Fibroblast of skin of abdomen (primary cell): ENCODE data around the gene FAM9C.
"Not testable (repeated sequence)": the region's sequence is repeated elsewhere in the genome, so short reads cannot be mapped to it uniquely, and the experiment has no call there.

ENCODE experiments used
- DNase-seq: peaks from one replicate; pipeline ENCODE4 v3.0.0-alpha.2; 2013

The FAM9C gene

DNA sequence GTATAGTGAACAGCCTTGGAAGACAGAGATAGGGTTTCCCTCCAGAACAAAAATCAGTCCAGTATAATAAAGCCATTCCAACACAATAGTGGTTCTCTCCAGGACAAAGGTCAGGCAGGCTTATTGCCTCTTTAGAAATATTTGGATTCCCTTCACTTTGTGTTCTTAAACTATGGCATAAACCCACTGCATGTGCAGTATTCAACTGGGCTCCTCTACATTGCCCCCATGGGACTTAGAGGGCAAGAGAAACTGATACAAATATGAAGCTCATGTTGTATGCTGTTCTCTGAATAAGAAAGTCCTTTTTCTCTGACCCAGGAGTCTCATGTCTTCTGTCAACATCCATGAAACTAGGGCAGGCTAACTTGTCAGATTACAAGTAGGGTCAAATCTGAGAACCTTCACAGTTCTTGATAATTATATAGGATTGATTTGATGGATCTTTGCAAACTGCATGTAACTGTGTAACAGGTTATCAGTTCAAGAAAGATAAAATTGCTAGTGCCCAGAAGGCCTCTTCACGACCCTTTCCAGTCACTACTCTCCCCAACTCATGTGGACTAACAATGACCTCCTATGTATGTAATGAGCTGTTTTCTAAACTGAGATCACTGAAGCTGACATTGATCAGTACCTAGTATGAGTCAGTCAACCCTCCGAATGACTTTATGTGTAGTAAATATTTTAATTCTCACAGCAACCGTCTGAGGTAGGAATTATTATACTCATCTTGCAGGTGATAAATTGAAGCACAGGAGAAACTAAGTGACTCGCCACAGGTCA is 31.9 kb upstream of the FAM9C start:
- no peak for DNase-seq

DNA sequence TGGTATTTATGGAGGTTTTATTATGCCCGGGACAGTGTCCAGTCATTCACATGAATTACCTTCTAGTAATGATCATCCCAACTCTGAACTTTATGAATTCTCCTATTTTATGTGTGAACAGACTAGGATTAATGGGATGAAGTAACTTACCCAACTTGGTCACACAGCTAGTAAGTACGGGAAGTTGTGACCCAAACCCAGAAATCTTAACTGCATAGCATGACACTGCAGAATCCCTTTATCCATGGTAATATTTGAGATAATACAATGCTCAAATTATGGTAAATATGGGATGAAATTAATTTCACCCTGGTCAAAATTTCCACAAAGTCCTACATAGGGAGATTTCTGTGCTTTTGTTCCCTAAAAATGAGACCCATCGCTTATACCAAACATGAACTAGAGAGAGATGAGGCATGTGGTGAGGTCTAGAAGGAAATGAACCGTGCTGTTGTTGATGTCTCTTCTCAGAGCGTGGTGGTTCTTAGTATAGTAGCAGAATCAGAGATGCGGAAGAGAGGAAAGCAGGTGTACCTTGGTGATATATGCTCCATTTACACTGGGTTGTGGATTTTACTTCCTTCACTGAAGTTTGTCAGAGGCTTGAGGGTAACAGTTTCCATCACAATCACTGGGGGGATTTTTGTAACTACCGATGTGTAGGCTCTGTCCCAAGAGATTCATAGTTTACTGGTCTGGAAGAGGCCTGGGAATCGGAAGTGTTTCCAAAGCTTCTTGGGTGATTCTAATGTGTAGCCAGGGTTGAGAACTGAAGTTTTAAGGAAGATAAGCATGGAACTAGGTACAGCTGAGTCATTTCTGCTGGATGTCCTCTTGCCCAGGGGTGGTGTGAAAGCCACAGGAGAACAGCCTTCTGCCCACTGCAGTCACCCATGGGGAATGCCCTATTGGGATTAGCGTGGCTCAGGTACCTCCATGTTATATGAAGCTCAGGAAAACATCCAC is 30.2 kb upstream of the FAM9C start:
- DNase-seq = no peak

DNA sequence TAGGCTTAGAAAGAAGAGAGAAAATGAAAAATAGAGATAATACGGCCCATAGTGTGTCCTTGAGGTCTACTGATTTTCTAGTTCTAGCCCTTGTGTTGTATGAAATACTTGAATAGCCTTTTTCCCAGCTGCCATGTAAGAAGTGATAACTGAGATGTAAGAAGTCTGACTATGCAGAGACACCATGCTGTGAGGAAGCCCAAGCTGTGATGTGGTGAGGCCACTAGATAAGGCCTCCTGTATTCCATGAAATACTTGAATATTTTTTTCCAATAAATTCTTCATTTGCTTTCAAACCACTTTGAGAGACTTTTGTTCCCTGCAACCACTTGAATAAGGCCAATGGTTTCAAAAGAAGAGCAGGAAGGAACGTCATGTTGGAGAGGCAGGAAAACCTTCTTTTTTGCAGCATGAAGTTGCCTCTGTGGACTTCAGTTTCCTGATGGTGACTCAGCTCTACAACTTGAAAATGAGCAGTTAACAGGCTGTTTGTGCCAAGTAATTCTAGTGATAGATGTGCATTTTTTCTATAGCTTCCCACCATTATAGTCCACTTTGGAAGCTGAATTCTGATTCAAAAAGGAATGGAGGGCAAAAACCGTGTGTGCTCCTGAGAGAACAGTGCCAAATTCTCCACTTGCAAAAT is 25.5 kb upstream of the FAM9C start:
- peak; percentile 54 for DNase-seq

DNA sequence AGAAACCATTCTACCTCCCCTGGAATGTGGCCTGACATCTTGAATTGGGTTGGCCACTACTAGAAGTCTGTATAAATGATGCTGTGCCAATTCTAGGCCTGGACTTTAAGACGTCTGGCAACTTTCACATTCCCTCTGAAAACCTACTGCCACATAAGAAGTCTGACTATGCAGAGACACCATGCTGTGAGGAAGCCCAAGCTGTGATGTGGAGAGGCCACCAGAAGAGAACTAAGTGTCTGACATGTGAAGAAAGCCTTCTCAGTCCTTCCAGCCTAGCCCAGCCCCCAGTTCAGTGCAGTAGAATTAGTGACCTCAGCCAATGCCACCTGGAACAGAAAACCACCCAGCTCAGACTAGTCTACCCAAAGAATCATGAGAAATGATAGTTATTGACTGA is 24.2 kb upstream of the FAM9C start:
- DNase-seq = no peak

DNA sequence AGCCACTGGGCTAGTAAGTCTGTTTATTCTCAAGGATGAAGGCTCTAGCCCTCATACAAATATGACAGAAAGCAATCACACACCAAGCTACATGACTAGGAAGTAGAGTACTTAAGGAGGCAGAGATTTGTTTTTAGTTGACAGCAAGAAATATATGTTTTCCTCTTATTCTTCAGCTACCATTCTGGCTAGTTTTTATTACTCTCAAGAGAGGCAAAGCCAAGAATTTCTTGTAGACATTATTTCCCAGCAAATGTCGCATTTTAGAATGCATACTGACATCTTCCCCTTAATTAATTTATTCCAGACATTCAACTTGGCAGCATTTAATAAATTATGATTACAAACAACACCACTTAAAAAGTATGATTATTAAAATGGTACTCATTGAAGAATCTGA is 23.4 kb upstream of the FAM9C start:
- DNase-seq = no peak

DNA sequence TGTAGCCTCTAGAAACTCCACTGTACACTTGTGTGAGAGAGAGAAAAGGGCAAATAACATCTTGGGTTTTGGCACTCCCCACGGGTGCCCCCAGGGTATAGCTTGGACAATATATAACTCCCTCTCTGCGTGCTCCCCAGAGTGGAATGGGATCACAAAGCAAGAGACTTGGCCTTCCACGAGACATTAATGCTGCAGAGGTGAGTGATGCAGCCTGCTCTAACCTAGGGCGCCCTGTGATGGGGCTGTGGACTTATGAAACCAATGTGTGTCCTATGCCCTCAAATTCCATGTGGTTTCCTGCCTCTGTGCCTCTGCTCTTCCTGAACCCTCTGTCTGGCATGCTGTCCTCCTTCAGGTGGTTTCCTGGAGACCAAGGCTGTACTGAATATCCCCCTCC is 22.0 kb upstream of the FAM9C start:
- no peak for DNase-seq

DNA sequence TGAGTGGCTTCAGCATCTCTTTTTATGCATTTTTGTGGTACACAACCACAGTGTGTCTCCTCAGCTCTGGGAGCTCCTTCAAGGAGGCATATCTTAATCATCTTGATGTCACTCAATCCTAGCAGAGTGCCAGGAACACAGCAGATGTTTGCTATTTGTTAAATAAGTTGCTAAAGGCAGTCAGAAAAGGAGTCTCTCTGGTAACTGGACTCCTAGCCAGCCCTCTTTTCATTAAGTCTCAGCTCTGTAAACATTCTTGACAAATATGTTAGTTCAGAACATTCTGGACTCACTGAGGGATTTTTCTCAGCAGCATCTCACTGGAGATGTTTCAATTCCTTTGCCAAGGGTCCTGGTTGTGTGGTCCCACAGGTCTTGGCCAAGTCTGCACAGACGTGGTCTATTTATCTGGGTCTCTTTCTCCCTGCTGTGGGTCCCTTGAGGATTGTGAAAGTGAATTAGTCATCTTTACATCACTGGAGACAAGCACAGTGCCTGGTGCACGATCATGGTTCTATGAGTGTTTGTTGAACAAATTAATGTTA is 20.3 kb upstream of the FAM9C start:
- DNase-seq = peak; percentile 86

DNA sequence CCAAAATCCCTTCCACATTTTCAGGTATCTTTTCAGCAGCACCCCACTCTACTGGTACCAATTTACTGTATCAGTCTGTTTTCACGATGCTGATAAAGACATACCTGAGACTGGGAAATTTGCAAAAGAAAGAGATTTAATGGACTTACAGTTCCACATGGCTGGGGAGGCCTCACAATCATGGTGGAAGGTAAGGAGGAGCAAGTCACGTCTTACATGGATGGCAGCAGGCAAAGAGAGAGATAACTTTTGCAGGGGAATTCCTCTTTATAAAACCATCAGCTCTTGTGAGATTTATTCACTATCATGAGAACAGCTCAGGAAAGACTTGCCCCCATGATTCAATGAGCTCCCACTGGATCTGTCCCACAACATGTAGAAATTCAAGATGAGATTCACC is 18.7 kb upstream of the FAM9C start:
- not testable (repeated sequence) for DNase-seq

DNA sequence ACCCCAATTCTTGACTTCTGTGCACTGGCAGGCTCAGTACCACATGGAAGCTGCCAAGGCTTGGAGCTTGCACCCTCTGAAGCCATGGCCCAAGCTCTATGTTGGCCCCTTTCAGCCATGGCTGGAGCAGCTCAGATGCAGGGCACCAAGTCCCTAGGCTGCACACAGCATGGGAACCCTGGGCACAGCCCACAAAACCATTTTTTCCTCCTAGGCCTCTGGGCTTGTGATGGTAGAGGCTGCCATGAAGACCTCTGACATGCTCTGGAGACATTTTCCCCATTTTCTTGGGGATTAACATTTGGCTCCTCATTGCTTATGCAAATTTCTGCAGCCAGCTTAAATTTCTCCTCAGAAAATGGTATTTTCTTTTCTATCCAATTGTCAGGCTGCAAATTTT is 17.9 kb upstream of the FAM9C start:
- DNase-seq = not testable (repeated sequence)

DNA sequence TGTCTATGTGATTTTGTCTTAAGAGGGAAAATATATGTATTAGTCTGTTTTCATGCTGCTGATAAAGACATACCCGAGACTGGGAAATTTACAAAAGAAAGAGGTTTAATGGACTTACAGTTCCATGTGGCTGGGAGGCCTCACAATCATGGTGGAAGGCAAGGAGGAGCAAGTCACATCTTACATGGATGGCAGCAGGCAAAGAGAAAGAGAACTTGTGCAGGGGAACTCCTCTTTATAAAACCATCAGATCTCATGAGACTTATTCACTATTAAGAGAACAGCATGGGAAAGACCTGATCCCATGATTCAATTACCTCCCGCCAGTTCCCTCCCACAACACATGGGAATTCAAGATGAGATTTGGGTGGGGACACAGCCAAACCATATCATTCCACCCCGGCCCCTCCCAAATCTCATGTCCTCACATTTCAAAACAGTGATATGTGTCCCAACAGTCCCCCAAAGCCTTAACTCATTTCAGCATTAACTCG is 16.8 kb upstream of the FAM9C start:
- DNase-seq = not testable (repeated sequence)

DNA sequence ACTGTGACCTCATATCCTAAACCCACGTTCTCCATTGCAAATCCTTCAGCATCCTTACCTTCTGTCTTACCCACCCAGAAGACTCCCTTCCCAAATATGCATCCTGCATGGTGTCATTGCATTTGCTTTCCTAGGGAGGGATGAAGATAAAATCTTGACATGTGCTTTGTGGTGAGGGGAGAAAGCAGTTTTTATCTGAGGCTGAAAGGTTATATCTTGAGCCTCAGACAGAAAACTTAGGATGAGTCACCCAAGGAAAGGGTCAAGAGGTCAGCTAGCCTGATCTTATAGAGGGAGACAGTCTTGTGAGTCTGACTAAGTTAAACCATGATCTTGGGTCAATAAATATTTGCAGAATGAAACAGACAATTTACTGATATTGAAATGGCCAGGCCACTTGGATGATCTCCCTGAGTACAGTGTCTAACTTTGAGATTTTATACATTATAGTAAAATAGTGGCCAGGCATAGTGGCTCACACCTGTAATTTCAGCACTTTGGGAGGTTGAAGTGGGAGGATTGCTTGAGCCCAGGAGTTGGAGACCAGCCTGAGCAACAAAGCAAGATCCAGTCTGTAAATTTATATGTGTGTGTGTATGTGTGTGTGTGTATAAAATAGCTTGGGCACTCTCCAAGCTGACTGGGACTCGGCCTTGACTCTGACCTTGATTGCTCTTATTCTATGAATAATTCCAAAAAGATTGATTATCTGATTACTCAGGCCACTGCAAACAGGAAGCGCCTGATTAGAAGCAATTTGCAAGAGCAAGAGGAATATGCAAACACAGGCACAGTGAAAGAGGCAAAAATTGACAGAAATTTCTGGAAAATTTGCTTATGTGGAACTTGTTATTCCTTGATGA is 15.4 kb upstream of the FAM9C start:
- peak; percentile 49 for DNase-seq

DNA sequence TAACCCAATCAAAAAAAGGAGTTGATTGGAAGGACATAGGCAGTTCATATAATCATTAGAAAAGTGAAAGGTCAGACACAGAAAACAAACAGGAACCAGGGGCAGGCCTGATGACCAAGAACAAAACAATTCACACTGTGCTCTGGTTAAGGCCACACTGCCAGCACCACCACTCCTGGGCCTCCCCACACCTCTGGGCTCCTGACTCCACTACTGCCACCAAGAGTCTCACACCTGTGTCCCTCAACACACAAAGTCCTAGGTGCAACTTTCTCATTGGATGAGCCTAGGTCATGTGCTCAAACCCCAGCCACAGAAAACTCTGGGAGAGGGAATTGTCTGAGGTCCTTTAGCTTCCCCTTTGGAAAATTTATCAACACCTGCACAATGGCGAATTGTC is 11.1 kb upstream of the FAM9C start:
- no peak for DNase-seq

DNA sequence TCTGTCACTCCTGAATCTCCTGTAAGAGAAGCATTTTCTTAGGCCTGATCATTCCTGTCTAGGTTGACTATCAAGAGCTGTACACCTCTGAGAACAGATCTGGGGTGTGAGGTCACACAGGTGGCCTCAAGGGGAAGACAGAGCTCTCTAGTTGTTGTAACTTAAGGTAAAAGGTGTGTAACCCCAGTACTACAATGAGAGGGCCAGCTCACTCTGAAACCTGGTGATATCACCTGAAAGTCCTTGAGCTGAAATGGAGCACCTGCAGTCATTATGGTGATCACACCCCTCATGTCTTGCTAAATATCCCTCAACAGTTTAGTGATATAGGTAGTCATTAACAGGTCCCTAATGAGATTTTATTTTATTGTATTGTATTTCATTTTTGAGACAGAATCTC is 8.8 kb upstream of the FAM9C start:
- DNase-seq = no peak

DNA sequence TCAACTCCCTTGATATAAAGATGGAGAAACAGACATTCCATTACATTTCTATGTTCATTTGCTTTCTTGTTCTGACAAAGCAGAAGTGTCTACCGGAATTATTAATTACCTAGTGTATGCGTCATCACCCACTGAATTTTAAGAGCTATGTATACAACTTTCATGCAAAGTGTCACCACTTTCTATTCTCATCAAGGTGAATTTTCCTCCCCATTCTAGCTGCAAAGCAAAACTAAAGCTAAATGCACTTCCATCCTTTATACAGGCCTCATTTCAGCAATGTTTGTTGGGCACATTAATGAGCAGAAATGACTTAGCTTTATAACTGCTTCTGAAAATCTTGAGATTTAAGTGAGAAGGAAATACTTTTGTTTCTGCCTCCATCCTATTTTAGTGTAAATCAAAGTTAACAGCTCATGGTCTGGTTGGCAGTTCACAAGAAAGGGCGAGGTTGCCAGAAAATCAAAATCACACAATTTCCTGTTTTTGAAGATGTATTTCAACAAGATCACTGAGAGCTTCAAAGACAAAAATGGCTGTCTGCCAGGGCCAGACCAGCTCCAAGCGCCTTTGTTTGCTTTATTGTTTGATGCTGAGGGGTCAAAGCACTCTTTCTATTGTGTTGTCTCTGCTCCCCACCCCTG is 7.2 kb upstream of the FAM9C start:
- DNase-seq = no peak

DNA sequence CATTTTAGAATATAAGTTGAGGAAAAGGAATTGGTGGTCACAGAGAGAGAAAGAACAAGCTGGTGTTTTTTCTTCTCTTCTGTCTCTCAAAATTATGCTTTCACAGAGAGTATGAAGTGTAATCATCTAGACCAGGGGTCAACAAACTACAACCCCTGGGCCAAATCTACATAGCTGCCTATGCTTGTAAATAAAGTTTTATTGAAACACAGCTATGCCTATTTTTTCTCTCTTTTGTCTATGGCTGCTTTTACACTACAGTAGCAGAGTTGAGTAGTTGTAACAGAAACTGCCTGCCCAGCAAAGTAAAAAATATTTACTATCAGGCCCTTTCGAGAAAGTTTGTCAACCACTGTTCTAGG is 6.7 kb upstream of the FAM9C start:
- DNase-seq = no peak

DNA sequence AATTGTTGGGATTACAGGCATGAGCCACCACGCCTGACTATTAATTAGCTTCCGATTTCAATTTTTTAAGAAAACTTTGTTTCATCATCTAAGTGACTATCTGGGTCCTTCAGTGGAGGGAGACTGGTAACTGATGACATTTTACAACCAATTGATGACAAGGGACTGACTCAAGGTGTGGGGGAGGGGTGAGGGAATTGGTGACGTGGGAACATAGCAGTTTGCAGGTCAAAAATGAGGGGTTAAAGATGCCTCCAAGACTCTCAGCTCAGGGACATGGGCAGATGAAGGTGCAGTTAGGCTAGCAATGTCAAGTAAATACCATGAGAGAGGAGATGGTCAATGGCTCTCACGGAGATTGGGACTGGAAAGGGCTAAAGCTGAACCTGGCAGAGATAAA is 5.7 kb upstream of the FAM9C start:
- DNase-seq = no peak

DNA sequence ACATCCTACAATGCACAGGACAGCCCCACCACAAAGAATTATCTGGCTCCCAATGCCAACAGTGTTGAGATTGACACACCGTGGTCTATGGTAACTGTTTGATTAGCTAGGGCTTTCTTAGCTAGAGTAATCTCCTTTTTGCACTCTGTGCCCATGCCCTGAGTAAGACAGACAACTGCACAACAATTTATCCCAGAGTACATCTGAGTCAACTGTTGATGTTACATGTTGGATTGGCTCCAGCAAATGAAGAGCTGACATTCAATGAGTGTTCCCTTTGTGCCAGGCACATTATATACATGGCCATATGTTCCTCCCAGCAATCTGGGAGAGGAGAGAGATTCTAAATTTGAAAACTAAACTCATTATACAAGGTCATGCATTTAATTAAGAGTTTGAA is 3.9 kb upstream of the FAM9C start:
- DNase-seq = no peak

DNA sequence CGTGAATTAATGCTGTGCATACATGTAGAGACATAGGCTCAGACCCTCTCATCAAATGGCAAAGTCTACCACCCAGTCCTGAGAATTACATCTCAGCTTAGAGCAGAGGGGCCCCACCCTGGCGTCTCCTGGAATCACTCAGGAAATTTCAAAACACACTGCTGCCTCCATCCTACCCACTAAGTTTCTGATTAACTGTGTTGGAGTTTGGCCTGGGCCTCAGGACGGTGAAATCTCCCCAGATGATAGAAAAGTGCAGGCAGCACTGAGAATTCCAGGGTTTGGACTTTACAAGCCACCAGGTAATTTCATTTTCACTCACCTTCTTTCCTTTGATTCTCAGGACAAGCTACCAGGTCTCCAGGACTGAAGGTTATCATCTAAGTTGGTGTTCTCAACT is 3.3 kb upstream of the FAM9C start:
- DNase-seq = no peak

DNA sequence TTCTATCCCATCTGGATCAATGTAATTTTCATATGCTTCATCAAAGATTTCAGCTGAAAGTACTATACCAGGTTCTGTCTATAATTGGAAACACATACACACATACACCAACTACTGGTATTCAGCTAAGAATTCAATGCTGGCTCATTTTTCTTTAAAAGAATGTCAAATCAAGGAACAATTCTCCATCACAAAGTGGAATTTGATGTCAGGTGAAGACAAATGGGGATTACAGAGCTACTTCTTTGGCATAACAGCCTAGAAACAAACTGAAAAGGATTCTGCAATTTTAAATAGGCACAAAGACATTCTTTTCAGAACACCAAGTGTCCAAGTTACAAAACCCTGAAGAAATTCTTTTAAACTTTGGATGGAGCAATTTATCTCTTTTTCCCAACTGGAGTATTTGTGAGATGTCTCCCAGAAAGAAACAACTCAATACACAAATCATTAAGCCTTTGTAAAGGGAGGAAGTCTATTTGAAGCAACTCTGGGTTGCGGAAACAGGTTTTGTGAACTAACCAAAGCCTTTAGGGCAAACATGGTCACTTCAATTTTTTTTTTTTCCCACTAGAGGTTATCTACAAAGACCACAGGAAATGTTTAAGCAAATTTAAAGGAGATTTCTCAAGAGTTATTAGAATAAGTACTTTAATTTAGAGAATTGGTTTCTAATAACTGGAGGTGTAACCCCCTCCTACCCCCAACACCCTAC is 1.9 kb upstream of the FAM9C start:
- peak; percentile 77 for DNase-seq

DNA sequence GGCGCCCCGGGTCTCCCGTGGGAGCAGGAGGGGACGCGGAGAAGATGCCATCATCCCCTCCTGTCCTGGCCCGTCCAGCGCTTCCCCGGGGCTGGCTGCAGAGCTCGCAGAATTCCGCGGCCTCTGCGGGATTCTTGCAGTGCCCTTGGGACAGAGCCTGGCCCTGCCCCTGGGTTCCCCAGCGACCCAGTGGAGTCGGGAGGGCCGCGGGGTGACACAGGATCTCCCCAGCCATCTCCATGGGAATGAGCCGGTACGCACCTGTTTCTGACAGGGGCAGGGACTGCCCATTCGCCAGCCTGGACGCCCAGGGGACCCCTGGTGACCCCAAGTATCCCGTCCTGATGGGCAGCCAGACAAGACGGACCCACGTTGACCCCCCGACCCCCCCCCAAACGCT is 482 bp downstream of the FAM9C start:
- no peak for DNase-seq

DNA sequence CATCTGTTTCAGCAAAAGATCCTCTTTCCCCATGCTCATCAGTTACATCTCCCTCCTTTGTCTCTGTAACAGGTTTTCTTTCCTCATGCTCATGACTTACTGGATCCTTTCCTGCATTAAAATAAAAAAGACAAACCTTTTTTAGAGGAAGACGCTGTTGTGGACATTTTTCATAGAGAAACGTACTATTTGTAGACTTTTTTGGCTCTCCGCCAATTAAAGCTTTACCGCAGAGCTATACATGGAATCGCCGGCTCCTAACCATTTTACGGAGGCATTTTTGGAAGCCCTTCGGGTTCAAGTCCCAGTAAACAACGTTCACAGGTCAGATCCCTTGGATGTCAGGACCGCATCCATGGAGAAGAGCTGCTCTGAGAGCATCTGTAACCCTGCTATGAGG is 1.3 kb downstream of the FAM9C start:
- DNase-seq = no peak
